HG03175 (cell line): ENCODE results near the gene BTBD16.

Source experiments
- ATAC-seq: cut with Tn5 transposase; IDR thresholded peaks from one replicate; pipeline ENCODE4 v1.9.1; 2021; ENCODE audit warnings: mild to moderate bottlenecking, moderate library complexity; ENCODE audit not compliant: unreplicated experiment

The BTBD16 gene

DNA sequence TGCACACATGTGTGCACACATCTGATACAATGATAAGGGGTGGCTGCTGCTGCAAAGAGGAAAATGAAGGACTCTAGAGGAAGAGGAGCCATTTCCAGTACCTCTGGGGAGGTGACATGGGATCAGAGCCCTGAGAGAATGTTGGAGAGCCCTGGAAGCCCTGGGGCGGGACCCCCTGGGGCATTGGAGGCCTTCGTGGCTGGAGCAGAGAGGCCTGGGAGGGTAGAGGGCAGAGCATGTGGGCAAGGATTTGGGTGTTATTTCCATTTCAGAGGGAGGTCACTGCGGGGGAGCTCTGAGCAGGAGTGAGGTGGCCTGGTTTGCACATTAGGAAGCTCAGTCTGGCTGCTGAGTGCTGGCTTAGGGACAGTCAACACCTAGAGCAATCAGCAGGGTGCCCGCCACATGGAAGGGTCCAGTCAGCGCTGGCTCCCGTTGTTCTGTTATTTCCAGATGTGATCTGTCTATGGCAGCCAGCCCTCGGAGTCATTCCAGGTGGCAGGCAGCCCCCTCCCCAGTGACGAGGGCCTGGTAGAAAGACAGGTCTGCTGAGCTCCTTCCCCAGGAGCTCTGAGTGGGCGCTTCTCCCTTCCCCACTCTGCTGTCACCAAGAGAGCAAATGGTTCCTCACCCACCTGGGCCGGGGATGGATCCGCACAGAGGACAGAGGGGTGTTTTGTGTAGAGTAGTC, 24.1 kb upstream of the BTBD16 start:
- no peak for ATAC-seq

DNA sequence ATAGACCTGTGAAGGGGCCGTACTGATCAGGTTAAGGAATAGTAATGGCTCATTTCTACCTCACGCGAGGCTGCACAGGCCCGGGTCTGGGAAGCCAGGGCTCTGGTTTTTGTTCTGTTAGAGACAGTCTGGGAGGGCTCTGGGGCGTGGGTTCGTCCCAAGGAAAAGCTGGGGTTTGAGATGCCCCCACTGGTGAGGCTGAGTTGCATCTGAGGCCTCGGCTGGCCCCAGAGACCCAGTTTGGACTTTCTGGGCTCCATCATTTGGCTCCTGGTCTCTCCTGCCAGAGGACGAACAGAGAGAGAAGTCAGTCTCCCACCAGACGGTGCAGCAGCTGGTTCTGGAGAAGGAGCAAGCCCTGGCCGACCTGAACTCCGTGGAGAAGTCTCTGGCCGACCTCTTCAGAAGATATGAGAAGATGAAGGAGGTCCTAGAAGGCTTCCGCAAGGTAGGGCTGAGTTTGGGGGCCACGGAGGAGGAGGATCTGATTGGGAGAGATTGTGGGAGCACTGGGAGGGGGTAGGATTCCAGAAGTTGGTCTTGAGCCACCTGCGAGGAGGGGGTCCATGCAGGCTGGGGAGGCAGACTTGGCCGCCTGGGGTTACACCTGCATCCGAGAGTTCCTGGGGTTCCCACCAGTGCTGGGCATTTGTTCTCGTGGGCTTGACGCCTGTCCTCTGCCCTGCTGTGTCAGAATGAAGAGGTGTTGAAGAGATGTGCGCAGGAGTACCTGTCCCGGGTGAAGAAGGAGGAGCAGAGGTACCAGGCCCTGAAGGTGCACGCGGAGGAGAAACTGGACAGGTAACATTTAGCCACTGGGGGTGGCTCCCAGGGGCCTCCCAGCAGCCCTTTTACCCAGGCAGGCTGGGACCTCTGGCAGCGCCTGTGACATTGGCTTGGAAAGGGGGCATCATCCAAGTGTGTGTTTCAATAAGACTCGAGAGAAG, 22.5 kb upstream of the BTBD16 start:
- no peak for ATAC-seq

DNA sequence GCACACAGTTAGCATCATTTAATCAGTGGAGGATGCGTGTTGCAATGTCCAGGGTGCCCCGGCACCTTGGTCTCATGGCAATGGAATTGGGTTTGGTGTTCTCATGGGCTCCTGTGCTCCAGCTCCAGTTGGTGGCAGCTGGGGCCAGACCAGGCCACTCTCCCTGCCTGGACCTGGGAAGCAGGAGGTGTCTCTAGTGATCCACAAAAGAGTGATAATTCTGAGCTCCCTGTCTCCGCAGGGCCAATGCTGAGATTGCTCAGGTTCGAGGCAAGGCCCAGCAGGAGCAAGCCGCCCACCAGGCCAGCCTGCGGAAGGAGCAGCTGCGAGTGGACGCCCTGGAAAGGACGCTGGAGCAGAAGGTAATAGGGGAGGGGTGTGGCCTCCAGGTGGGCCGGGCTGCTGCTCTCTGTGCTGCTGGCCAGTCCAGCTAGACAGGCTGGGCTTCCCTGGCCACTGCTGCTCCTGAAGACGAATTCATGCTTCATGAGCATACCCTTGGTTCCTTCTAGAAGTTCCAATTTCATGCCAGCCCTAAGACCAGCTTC, 21.7 kb upstream of the BTBD16 start:
- ATAC-seq = no peak

DNA sequence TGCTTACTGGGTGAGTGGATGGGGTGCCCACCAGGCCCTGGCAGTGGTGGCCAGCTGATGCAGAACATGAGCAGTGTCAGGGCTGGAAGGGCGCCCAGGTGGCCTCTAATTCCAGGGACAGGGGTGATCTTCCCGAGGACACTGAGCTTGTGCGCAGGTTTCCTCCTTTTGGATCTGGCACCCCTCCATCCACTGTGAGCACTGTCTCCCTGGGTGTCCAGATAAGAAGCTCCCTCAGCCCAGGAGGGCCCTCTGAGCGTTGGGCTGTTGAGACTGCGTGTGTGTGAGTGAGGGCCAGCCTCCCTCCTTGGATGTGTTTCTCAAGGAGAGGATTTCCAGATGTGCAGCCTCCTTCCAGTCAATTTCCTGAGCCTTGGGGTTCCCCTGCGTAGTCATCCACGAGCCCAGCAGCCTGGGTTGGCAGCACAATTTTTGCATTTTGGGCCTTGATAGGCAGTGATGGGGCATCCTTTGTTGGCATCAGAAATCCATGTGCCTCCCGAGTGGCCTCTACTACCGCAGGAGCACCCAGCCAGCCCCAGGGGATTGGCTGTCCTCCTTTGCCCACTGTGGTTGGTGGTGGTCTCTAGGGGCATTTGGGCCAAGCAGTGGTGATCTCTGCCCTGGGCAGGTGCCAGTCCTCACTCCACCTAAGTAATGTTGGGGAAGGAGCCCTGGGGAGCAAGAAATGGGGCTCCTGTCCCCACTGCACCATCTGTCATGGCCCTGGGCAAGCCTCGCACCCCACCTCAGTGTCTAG, 20.9 kb upstream of the BTBD16 start:
- ATAC-seq = no peak

GRCh38 chr10:122251459-122252255, 19.4 kb upstream of the BTBD16 start:
- ATAC-seq = no peak

- ATAC-seq = no peak
Observed at GRCh38 chr10:122252805-122253204, 18.3 kb upstream of the BTBD16 start.

- no peak for ATAC-seq
Observed at GRCh38 chr10:122253605-122254004, 17.5 kb upstream of the BTBD16 start.

- ATAC-seq = no peak
Observed at GRCh38 chr10:122254831-122255230, 16.3 kb upstream of the BTBD16 start.

- no peak for ATAC-seq
Observed at GRCh38 chr10:122255509-122256301, 15.4 kb upstream of the BTBD16 start.

DNA sequence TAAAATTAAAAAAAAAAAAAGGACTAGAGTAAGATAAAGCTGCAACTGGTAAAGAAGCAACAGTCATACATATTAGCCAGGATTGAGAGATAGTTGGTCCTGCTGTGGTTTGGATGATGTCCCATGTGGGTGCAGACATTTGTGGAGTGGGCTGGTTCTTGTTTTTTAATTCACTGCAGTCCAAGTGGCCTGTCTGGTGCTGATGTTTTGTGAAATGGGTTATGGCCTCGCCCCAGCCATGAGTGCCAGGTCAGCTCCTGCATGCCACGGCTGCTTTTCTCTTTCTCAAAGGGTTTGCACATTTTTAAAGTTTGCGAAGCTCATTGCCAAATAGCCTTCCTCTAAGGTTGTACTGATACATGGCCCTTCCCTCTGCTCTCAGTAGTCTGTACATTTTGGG, 14.1 kb upstream of the BTBD16 start:
- ATAC-seq = no peak

GRCh38 chr10:122258136-122259074, 12.7 kb upstream of the BTBD16 start:
- no peak for ATAC-seq

- no peak for ATAC-seq
Observed at GRCh38 chr10:122259075-122259466, 12.0 kb upstream of the BTBD16 start.

- ATAC-seq = no peak
Observed at GRCh38 chr10:122261584-122261983, 9.5 kb upstream of the BTBD16 start.

GRCh38 chr10:122263971-122264370, 7.1 kb upstream of the BTBD16 start:
- ATAC-seq = no peak

DNA sequence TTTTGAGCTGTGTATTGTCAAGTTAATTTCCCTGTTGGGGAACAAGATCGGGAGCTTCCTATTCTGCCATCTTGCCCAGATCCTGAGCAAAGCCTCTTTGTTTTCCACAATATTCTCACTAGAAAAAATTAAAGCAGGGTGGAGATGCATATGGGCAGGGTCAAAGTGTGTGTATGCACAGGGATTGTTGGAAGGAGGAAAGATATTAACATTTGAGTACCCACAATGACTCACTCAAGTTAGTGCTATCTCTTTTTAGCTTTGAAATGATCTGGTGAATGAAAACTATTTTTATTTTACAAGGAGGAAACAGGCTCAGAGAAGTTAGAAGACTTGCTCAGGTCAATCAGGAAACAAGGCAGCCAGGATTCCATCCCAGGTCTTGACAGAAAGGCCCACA, 6.7 kb upstream of the BTBD16 start:
- no peak for ATAC-seq

- ATAC-seq = no peak
Observed at GRCh38 chr10:122264931-122265330, 6.2 kb upstream of the BTBD16 start.

DNA sequence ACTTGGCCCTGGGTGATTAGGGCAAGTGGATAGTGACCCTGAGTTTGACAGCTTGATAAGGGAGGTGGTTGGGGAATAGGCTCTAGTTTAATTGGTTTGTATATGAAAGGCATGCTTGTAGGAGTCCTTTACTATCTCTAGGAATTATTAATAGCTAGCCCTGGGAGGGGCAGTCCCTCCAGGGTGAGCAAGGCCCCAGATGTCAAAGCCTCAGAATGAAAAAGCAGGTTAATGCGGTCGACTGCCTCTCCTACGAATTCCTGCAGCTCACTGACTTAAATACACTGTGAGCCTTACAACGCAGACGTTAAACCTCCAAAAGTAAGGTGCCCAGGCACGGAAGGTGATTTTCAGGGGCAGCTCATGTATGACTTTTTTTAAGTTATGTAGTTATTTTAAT, 5.2 kb upstream of the BTBD16 start:
- no peak for ATAC-seq
